Coronary artery (tissue), 2 donors: ENCODE data around the gene FUNDC1.

Experiments used
- DNase-seq: peaks from one replicate; pipeline ENCODE4 v3.0.0-alpha.2; 2017; ENCODE audit warnings: low spot score
- H3K27ac ChIP-seq, 2 donors: fragments of 200-600 bp; sonication (generic); one replicate each; pipeline ENCODE4 v1.5.1; 2016 to 2019
- H3K4me3 ChIP-seq: fragments of 200-600 bp; sonication (generic); 2 replicates; pipeline ENCODE4 v1.5.1; 2016; ENCODE audit warnings: mild to moderate bottlenecking, moderate library complexity
- TF ChIP-seq, protein P1 (sequence below): fragments of 200-600 bp; sonication (generic); IDR thresholded peaks from one replicate; pipeline ENCODE4 v1.5.1; 2019; ENCODE audit warnings: antibody characterized with exemption

The FUNDC1 gene

DNA sequence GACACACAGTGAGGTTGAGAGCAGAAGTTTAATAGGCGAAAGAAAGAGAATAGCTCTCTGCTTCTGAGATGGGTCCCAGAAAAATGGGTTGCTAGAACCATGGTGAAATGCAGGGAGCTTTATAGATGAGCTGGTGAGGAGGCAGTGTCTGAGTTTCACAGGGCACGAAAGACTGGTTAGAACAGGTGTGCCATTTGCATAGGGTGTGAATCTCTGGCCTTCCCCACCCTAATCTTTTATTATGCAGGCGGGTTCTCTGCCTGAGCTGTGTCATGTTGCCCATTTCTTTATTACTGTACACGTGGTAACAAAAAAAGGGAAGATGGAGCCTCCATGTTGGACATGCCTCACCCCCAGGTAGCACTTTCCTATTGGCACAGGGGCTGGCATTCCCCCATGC lies 39.1 kb downstream of the FUNDC1 start:
- H3K27ac ChIP-seq, result no peak overlapping the region
- DNase-seq, result no peak
- TF ChIP-seq, protein P1, sequence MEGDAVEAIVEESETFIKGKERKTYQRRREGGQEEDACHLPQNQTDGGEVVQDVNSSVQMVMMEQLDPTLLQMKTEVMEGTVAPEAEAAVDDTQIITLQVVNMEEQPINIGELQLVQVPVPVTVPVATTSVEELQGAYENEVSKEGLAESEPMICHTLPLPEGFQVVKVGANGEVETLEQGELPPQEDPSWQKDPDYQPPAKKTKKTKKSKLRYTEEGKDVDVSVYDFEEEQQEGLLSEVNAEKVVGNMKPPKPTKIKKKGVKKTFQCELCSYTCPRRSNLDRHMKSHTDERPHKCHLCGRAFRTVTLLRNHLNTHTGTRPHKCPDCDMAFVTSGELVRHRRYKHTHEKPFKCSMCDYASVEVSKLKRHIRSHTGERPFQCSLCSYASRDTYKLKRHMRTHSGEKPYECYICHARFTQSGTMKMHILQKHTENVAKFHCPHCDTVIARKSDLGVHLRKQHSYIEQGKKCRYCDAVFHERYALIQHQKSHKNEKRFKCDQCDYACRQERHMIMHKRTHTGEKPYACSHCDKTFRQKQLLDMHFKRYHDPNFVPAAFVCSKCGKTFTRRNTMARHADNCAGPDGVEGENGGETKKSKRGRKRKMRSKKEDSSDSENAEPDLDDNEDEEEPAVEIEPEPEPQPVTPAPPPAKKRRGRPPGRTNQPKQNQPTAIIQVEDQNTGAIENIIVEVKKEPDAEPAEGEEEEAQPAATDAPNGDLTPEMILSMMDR, result no peak
- H3K4me3 ChIP-seq, result no peak overlapping the region

DNA sequence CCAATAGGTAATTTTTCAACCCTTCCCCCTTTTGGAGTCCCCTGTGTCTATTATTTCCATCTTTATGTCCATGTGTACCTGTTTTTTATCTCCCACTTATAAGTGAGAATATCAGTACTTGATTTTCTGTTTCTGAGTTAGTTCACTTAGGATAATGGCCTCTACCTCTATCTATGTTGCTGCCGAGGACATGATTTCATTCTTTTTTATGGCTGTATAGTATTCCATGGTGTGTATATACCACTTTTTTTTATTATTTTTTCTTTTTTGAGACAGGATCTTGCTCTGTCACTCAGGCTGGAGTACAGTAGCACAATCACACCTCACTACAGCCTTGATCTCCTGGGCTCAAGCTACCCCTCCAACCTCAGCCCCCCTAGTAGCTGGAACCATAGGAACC lies 47.6 kb downstream of the FUNDC1 start:
- Histone ChIP-seq H3K4me3 (no peak overlapping the region), H3K27ac (no peak overlapping the region)
- TF ChIP-seq, protein P1, result no peak
- DNase-seq, result no peak

DNA sequence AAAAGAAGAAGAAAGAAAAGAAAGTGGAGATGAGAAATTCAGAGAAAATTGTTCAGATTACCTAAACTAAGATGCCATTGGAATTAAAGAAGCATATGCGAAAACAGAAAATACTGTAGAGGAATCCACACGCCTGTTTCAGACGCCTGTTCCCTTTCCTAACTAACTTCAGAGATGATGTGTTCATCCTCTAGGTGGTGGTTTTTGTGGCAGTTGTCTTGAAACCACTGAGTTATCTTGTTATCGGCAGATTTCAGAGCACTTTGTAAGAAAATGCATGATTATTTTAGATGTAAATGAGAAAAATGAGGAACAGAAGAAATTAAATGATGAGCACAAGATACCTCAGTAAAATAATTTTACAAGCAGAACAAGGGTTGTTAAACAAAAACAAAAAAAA lies 48.3 kb downstream of the FUNDC1 start:
- DNase-seq, result no peak
- TF ChIP-seq, protein P1, result no peak
- Histone ChIP-seq H3K4me3 (no peak overlapping the region), H3K27ac (no peak overlapping the region)

DNA sequence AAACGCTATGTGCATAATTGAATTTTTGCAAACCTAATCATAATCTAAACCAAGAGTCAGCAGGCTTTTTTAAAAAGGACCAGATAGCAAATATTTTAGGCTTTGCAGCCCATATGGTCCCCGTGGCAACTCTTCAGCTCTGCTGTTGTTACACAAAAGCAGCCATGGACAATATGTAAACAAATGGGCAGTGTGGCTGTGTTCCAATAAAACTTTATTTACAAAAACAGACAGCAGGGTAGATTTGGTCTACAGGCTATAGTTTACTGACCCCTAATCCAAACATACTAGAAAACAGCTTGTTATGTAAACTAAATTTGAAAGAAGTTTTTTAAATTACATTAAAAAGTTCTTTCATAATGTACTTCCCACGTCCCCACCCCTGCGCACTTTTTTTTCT lies 53.1 kb downstream of the FUNDC1 start:
- DNase-seq, result no peak
- Histone ChIP-seq H3K4me3 (no peak overlapping the region), H3K27ac (no peak overlapping the region)
- TF ChIP-seq, protein P1, result no peak

DNA sequence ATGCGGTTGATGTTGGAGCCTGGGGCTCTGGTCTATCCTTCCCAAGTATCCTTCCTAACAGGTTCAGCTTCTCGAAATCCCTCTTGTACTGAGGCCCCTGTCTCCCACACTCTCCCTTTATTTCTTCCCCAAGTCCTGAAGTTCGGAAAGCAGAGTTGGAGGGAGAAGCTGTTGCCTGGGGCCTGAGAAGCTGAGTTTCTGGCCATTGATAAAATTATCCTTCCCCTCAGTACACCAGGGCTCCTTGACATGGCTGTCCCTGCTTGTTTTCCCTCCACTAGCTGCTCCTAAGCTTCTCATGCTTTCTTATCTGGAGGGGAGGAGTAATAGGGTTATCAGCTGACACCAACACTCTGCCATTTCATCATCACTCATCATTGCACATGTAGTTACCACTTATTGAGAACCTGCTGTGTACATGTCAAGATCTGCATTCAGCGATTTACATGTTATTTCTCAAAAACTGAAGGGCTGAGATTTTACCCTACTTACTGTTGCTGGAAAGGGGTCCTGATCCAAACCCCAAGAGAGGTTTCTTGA lies 58.0 kb downstream of the FUNDC1 start:
- Histone ChIP-seq H3K4me3 (no peak overlapping the region), H3K27ac (no peak overlapping the region)
- DNase-seq, result no peak
- TF ChIP-seq, protein P1, result no peak

DNA sequence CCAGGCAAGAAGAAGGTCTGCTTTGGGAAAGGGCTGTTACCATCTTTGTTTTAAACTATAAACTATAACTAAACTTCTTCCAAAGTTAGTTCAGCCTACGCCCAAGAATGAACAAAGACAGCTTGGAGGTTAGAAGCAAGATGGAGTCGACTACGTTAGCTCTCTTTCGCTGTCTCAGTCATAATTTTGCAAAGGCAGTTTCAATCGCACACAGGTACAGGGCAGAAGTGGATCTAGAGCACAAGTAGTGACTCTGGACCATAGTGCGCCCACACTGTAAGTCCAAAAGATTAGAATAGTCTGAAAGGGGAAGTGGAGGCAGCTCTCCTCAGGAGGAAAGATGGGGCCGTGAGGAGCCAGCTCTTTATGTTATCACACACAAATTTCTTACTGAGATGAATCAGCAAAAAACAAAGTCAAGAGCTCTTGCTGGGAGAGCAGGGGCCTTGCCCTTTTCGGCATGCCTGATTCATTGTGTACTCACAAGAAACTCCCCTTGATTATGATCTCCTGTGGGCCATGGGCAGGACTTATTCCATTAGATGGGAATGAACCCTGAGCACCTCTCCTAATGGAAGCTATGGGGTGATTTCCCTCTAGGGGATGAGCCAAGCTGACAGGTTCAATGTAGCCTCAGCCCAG lies 58.6 kb downstream of the FUNDC1 start:
- Histone ChIP-seq H3K27ac (no peak overlapping the region), H3K4me3 (no peak overlapping the region)
- no peak for DNase-seq
- TF ChIP-seq, protein P1, result no peak

DNA sequence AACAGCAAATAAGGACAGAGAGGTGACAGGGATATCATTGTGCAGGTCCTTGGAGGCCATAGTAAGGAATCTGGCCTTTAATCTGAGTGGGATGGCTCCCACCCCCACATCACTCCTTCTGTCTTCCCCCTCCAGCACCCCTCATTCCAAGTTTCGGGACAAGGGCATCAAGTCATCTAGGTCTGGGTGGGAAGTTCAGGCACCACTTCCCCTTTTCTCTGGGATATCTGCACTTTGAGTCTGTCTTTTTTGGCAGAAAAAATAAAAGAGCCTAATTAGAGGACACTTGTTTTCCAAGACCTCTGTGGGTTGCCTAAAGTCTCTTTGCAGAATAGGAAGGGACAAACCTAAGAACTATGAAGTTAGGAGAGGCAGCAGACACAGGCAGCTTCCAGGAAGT lies 60.1 kb downstream of the FUNDC1 start:
- no peak overlapping the region for H3K27ac ChIP-seq
- H3K4me3 ChIP-seq, result no peak overlapping the region
- TF ChIP-seq, protein P1, result no peak
- no peak for DNase-seq
